DMS114 treated with DMSO at 0.1 percent for 48 hours (cell line): Measurements from ENCODE around the gene CFAP141.
A peak's percentile ranks its signal among the peaks of the same experiment; 100 is the strongest.
"Not testable (repeated sequence)": the region's sequence is repeated elsewhere in the genome, so short reads cannot be mapped to it uniquely, and the experiment has no call there.

Source experiments
- DNase-seq: peaks from one replicate; lab custom pipeline; 2025; ENCODE audit not compliant: unreplicated experiment; lab: John Stamatoyannopoulos, UW

CFAP141 gene

GRCh38 chr1:154208677-154209388 lies 2.7 kb upstream of the CFAP141 start:
- no peak for DNase-seq

- DNase-seq, result no peak
Observed at GRCh38 chr1:154207262-154207661, 1.1 kb upstream of the CFAP141 start.

- not testable (repeated sequence) for DNase-seq
Observed at GRCh38 chr1:154205778-154206177, 355 bp downstream of the CFAP141 start.

GRCh38 chr1:154199563-154199879 lies 6.6 kb downstream of the CFAP141 start:
- DNase-seq, result peak; percentile 74

GRCh38 chr1:154198756-154199562 lies 7.2 kb downstream of the CFAP141 start:
- peak; percentile 81 for DNase-seq

GRCh38 chr1:154193821-154194220 lies 12.3 kb downstream of the CFAP141 start:
- no peak for DNase-seq

GRCh38 chr1:154192476-154192875 lies 13.7 kb downstream of the CFAP141 start:
- DNase-seq, result no peak

- no peak for DNase-seq
Observed at GRCh38 chr1:154191990-154192461, 14.1 kb downstream of the CFAP141 start, which contains the start of gene TPM3. TPM3 (minus strand) TSS chr1:154192100; CDS start chr1:154192018, 82 bp downstream.

GRCh38 chr1:154190550-154190949 lies 15.6 kb downstream of the CFAP141 start:
- no peak for DNase-seq

GRCh38 chr1:154186852-154187501 lies 19.2 kb downstream of the CFAP141 start:
- no peak for DNase-seq

GRCh38 chr1:154186177-154186576 lies 20.0 kb downstream of the CFAP141 start:
- DNase-seq, result peak; percentile 30

GRCh38 chr1:154183046-154183915 lies 22.9 kb downstream of the CFAP141 start:
- peak; percentile 98 for DNase-seq

GRCh38 chr1:154182344-154183045 lies 23.6 kb downstream of the CFAP141 start:
- peak; percentile 66 for DNase-seq

- DNase-seq, result no peak
Observed at GRCh38 chr1:154181944-154182343, 24.2 kb downstream of the CFAP141 start.

GRCh38 chr1:154179946-154180687 lies 26.0 kb downstream of the CFAP141 start:
- DNase-seq, result no peak

- DNase-seq, result no peak
Observed at GRCh38 chr1:154178911-154179811, 27.0 kb downstream of the CFAP141 start.

- DNase-seq, result no peak
Observed at GRCh38 chr1:154178013-154178412, 28.1 kb downstream of the CFAP141 start.

GRCh38 chr1:154176337-154176736 lies 29.8 kb downstream of the CFAP141 start:
- DNase-seq, result no peak
